NOMO-1 (cell line): ENCODE measurements around the gene ZNF423.

Experiments
- DNase-seq, 2 experiments: peaks; one replicate each; lab custom pipeline; 2025; ENCODE audit not compliant: unreplicated experiment in 2 of 2; lab: John Stamatoyannopoulos, UW

ZNF423 gene

DNA sequence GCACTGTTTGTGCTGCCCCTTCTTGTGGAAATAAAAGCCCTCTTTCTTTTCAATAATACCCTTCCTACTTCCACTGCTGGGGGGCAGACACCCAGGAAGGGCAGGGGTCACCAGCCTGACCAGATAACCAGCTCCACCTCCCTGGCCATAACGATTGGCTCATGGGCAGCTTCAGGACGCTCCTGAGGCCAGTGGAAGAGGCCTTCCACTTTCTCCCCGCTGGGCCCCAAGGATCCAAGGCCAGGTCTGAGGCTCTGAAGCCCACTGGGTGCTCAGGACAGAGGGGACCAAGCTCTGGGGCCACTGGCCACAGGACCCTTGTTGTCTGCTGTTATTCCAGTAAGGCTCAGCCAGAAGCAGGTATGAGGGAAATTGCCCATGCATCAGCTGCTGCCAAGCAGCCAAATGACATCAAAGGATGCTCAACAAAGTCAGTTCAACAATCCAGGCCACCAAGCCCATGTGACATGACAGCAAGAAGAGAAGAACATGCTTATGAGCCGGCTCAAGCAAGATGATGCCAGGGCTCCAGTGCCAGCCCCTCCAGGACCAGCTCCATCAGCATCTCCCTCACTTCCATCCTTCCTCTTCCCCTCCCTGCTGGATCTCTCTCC lies 238.8 kb downstream of the ZNF423 start:
- no peak for DNase-seq

DNA sequence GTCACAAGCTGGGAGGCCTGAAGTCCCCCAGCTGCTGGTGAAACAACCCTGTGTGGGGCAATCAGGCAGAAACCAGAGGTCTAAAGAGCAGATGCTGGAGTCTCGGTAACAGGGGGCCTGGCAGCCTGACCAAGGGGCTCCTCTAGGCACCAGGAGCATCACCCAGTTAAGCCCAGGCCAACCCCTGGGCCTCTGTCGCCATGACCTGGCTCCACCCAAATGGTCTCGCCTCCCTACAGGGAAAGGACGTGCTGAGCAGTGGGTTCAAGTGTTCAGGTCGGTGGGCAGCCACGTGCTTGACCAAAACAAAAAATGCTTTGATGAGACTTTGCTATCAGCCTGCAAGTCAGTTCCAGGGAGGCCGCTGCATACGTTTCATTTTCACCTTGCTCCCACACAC lies 240.3 kb downstream of the ZNF423 start:
- DNase-seq = no peak

DNA sequence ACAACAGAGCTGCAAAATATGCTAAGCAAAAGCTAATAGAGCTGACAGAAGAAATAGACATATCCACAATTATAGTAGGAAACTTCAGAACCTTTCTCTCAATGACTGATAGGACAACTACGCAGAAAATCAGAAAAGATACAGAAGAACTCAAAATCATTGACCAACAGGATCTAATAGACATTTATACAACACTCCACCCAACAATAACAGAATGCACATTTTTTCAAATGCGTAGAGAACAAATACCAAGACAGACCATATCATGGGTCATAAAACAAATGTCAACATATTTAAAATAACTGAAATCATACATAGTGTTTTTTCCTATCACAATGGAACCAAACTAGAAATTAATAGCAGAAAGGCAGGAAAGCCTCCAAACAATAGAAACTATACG lies 244.9 kb downstream of the ZNF423 start:
- DNase-seq = no peak

DNA sequence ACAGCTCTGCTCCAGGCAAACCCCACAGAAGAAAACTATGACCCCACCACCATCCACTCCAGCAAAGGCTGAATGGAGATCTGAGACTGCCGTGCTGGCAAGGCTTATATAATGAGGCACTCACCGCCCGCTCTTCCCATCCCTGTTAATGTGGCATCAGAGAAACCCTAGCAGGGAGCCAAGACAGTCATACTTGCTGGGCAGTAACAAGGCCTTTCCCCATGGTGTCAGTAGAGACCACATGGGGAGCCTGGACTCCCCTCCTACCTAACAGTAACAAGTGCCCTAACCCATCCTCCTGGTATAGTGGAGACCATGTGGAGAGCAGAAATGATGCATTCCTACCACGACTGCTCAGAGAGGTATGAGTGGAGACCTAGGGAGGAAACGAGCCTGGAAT lies 247.1 kb downstream of the ZNF423 start:
- no peak for DNase-seq

DNA sequence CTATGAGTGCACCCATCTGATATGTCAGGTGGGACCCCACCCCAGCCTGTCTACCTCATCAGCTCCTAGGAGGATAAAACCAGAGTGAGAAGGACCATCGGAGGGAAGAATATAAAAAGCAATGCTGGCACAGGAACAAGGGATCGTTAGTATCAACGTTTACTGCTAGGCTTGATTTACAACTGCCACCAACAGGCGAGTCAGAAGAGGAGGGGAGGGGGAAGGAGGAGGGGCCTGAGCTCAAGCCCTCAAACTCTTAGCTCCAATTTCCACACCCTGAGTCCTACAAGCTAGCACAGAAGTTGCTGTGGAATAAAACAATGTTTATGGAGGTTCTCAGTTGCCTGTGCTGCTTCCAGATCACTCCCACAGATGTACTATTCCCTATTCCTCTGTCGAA lies 247.8 kb downstream of the ZNF423 start:
- peak; percentile 14 to 26 for DNase-seq

DNA sequence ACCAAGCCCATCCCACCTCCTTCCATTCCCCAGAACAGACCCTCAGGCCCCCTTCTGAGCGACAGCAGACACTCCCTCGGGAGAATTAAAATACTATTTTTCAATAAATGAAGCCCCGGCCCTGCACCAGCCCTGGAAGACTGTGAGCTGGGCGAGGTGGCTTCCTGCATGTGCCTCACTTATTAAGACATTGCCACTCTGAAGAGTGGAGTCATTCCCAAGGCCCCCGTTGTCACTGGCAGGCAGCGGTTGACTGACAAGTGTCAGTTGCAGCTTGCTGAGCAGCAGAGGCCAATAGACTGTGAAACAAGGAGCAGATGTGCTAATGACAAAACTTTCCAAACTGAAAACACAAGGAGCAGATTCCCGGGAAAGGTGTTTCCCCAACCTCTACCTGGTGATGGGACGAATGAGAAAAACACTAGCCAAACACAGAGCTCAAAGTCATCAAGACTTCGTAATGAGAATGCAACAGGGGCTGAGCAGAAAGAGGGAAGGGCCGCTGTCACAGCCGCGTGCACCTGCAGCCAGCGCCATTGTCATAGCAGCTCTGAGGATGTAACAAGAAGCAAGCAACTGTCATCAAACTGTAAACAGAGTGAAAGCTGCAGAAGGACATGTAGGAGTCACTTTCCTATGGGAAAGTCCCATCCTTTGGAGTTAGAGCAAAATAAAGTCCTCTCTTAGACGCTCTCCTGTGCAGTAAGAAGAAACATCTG lies 250.2 kb downstream of the ZNF423 start:
- no peak for DNase-seq

GRCh38 chr16:49604602-49605001 lies 251.3 kb downstream of the ZNF423 start:
- no peak for DNase-seq

- DNase-seq = no peak
These were observed 252.0 kb downstream of the ZNF423 start for GRCh38 chr16:49603956-49604355.

- no peak for DNase-seq
These were observed 253.0 kb downstream of the ZNF423 start for GRCh38 chr16:49602976-49603310.

DNA sequence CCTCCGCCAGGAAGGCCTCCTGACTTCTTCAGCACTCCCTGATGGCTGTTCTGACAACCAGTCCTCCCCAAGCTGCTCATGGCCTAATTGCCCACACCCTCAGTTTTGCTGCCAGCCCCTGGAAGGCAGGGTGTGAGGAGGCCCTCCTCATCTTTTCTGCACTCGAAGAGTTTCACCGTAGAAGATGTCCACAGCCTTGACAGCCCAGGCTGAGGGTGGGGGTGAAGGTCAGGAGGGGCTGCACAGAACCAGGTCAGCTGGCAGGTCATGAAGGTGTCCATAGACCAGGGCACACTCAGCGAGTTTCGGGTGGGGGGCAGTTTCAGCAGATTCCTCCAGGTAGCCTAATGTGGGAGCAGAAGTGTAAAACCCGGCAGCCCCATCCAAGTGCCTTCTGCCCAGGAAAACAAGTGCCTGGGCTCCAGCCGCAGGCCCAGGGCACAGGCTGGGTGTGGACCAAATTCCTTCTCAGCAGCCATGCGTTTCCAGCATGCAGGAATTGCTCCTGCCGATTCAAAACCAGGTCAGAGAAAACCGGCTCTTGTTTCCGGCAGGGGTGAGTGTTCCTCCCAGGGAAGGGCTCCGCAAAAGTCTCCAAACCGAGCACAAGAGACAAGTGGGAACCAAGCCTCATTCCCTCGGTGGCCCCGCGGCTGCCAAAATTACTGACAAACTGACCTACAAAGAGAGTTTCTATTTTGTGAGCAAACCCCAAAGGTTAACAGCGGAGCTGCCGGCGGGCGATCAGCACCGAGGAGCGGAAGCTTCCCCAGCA lies 253.5 kb downstream of the ZNF423 start:
- no peak for DNase-seq

- no peak for DNase-seq
These were observed 254.3 kb downstream of the ZNF423 start for GRCh38 chr16:49601576-49601975.

DNA sequence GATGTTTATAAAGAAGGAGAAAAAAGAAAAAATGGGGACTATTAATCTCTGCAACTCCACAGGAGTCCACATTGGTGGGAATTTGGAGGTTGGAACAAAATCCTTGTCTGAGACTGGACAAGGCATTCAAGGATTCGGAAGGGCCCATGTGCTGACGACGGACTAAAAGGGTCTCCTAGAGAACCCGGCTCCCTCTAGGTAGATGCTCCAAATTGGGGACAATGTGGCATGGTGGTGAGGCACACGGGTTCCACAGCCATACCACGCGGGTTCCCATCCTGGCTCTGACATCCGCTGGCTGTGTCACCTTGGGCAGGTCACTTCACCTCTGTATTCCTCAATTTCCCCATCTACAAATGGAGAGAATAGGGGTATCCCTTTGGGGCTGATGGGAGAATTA lies 254.9 kb downstream of the ZNF423 start:
- DNase-seq = no peak

DNA sequence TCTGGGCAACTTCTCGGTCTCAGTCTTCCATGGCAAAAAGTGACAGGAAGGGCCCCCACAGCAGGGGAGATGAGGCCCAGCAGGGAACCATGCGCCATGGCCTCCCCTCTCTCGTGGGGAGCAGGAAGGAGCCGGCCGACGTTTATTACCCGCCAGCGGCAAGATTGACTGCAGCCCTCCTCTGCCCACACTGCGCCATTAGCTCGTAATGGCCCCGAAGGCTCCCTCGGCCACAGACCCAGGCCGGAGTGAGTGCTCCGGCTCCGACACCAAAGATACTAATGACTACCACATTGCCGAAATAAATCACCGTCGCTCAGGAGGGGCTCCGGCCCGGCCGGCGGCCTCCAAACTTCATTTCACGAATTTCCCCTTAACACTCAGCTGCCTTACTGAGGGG lies 255.4 kb downstream of the ZNF423 start:
- DNase-seq = no peak

GRCh38 chr16:49599704-49600103 lies 256.2 kb downstream of the ZNF423 start:
- DNase-seq = no peak

- DNase-seq = no peak
These were observed 256.6 kb downstream of the ZNF423 start for GRCh38 chr16:49599281-49599680.

DNA sequence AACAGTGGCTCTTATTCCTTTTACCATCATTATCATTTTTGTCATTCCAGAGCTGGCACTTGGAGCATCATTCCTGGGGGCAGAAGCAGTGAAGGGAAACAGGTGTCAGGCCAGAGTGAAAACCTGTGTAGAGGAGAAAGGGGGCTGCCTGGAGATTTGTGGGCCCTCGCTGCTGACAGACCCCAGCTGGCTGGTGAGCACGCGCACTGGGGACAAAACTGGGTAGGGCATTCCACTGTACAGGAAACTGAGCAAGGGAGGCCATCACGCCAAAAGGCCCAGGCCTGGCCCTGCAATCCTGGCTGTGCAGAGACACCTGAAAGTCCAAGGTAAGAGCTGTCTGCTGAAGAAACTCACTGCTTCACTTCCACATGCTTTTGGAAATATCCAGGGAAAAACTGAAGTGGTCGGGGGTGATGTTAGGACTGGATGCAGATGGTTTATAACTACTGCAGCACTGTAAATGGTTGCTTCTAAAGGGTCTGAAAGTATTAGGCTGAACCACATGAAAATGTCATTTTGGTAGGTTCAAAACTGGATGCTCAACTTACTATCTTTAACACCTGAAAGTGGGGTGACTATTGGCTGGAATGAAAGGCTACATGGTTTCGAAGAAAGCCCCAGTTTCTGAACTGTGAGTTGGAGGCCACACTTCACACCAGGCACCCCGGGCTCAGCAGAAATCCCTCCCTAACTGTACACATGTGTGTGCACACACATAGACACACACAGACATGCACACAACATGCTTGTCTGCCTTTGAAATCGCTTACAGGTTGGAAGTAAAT lies 257.3 kb downstream of the ZNF423 start:
- DNase-seq = no peak

GRCh38 chr16:49597796-49598195 lies 258.1 kb downstream of the ZNF423 start:
- no peak for DNase-seq

- DNase-seq = no peak
These were observed 259.1 kb downstream of the ZNF423 start for GRCh38 chr16:49596648-49597291.

DNA sequence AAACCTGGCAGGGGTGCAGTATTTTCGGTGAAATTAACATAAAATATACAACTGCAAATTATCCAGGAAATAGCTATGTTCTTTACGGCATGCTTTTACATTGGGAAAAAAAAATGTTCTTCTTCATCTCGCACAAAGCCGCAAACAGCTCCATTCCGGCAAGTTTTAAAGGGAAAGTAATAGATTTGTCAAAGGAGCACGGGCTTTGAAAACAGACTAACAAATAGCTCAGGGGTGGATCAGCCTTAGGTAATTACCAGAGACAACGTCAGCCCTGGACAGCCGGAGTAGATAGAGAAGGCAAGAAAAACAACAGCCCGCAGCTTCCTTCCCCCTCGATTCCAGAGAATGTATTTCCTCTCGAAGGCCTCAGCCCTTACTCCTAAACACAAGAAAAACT lies 259.8 kb downstream of the ZNF423 start:
- DNase-seq = peak; percentile 24

- DNase-seq = no peak
These were observed 261.0 kb downstream of the ZNF423 start for GRCh38 chr16:49594685-49595498.
